Ovary (tissue), 9 donors: Measurements from ENCODE around the gene C2orf81. TPM values are rescaled to one million over a fixed set of nuclear protein-coding genes. Genes with fewer than 3 reads are reported as not detected.

Experiments
- DNase-seq, 5 donors: peaks; one replicate each; pipeline ENCODE4 v3.0.0-alpha.2; 2019 to 2020
- H3K27ac ChIP-seq, 2 donors: fragments of 200-600 bp; one replicate each; pipeline versions ENCODE4 v1.5.1 to v1.8.0; 2019 to 2022
- H3K27me3 ChIP-seq: fragments of 200-600 bp; one replicate; pipeline ENCODE4 v1.8.0; 2022
- H3K36me3 ChIP-seq: fragments of 200-600 bp; sonication (generic); one replicate; pipeline ENCODE4 v1.5.1; 2019
- H3K4me1 ChIP-seq: one replicate; pipeline ENCODE4 v1.8.1; 2013; ENCODE audit warnings: mild to moderate bottlenecking, moderate library complexity; ENCODE audit not compliant: insufficient read depth
- H3K4me3 ChIP-seq: fragments of 200-600 bp; sonication (generic); one replicate; pipeline ENCODE4 v1.5.1; 2017
- H3K9me3 ChIP-seq, 2 donors: fragments of 200-600 bp in 1 of 2; sonication (generic) in 1 of 2; one replicate each; pipeline versions ENCODE4 v1.5.1 to v1.8.1; 2013 to 2019; ENCODE audit warnings: mild to moderate bottlenecking in 1 of 2, moderate library complexity in 1 of 2
- CTCF ChIP-seq, 3 donors: fragments of 450-650 bp in 2 of 3; fragments of 200-600 bp in 1 of 3; IDR thresholded peaks; one replicate each; pipeline versions ENCODE4 v1.5.1 to v1.8.0; 2016 to 2022; ENCODE audit warnings: antibody characterized with exemption in 3 of 3, mild to moderate bottlenecking in 1 of 3
- EP300 ChIP-seq: sonication (generic); formaldehyde crosslinking; IDR thresholded peaks from one replicate; pipeline ENCODE4 v1.6.1; 2017; ENCODE audit warnings: antibody characterized with exemption
- POLR2A ChIP-seq: fragments of 450-650 bp; IDR thresholded peaks from one replicate; pipeline ENCODE4 v1.6.1; 2017; ENCODE audit warnings: antibody characterized with exemption, mild to moderate bottlenecking, moderate library complexity
- WGBS, 3 donors: extraction: QIAGEN DNeasy Blood & Tissue Kit in 1 of 3; methylation state at CpG; one replicate each; pipeline versions ENCODE4 v1.1.5 to v1.1.7; 2013 to 2017; 5-methylcytosine and 5-hydroxymethylcytosine counted together
- intact Hi-C, 4 donors: fragments of 100-400 bp; cut with DNase I; formaldehyde crosslinking; loops; one replicate each; pipeline versions ENCODE4 v1.11.0 to v1.15.1; 2022 to 2023
- polyA plus RNA-seq, 2 donors: library from polyadenylated mRNA; stranded (reverse); fragments of 200-250 nt in 1 of 2; fragments of 350-450 nt in 1 of 2; fragmentation: Illumina TruSeq in 1 of 2; extraction: RNeasy Lipid Tissue Mini Kit (QIAGEN cat#74804) in 1 of 2; gene quantifications; one replicate each; pipeline ENCODE4 v1.2.3, GENCODE V29; 2013 to 2014
- total RNA-seq, 7 donors: library from RNA; depleted of rRNA in 2 of 7; stranded (reverse); fragments of >200 nt in 2 of 7; fragmentation: NEBNext Ultra II Directional in 3 of 7; extraction: Animal tissue kit (Norgen Biotek cat#: 25700) in 3 of 7; gene quantifications; one replicate each; pipeline versions ENCODE4 v1.1.0 to v1.2.4, GENCODE V29; 2016 to 2023
- donor health status: DM: no; HTN: no; CAD: no; lungs with moderate emphysema.
- donor health status: DM: no; HTN: no; CAD: no.
- donor health status: Bipolar disorder and iron deficiency.
- donor health status: DM: yes; HTN: yes; CAD: no.
- donor health status: DM: no; HTN: no; CAD: no.
- donor health status: DM: yes; HTN: yes; CAD: no.

C2orf81 gene
- total and polyA plus RNA-seq, 9 donors: 0.85 to 9.9 (median 4.5) TPM

GRCh38 chr2:74393525-74393924 is 27.9 kb downstream of the C2orf81 start:
- intact Hi-C loops: no loop called here

GRCh38 chr2:74392449-74392743 is 29.0 kb downstream of the C2orf81 start:
- WGBS, 3 donors: 53 to 63% (median 62%) methylated on average over 13 of the region's 13 CpGs
- TF ChIP-seq POLR2A: no peak
- no peak for TF ChIP-seq CTCF (IDR thresholded peaks at IDR 0.05)
- TF ChIP-seq EP300: no peak
- no peak for DNase-seq
- Histone ChIP-seq H3K4me1 (peaks cover 15% of the 10 kb centered on the region), H3K4me3 (peak overlapping the region; percentile 89), H3K27ac (no peak overlapping the region), H3K9me3 (no peaks in the 10 kb centered on the region), H3K27me3 (no peaks in the 10 kb centered on the region), H3K36me3 (no peaks in the 10 kb centered on the region)
- intact Hi-C loops: no loop called here

More at GRCh38 chr2:74393525-74393924, 27.9 kb downstream of the C2orf81 start:
- H3K9me3 ChIP-seq: no peaks in the 10 kb centered on the region
- DNase-seq: no peak
- H3K27me3 ChIP-seq: no peaks in the 10 kb centered on the region
- 89 to 98% (median 91%) methylated on average over 1 of the region's 1 CpG for WGBS, 3 donors
- H3K4me3 ChIP-seq: no peak overlapping the region
- H3K36me3 ChIP-seq: no peaks in the 10 kb centered on the region
- peaks cover 15% of the 10 kb centered on the region for H3K4me1 ChIP-seq
- no peak for TF ChIP-seq CTCF (IDR thresholded peaks at IDR 0.05)
- no peak for TF ChIP-seq POLR2A
- no peak for TF ChIP-seq EP300
- H3K27ac ChIP-seq: no peak overlapping the region

- TF ChIP-seq CTCF (IDR thresholded peaks at IDR 0.05) (peak; percentile 84 to 96 (median 91)), POLR2A (peak; percentile 43), EP300 (no peak)
Measured at GRCh38 chr2:74391580-74392448, 29.6 kb downstream of the C2orf81 start.

GRCh38 chr2:74391209-74391579 is 30.2 kb downstream of the C2orf81 start:
- no peak for DNase-seq
- no peaks in the 10 kb centered on the region for H3K9me3 ChIP-seq
- 0 to 1% (median 1%) methylated on average over 11 of the region's 11 CpGs for WGBS, 3 donors
- peaks cover 15% of the 10 kb centered on the region for H3K4me1 ChIP-seq
- TF ChIP-seq CTCF (IDR thresholded peaks at IDR 0.05) (no peak), EP300 (no peak), POLR2A (no peak)
- peak overlapping the region; percentile 89 for H3K4me3 ChIP-seq
- no peaks in the 10 kb centered on the region for H3K27me3 ChIP-seq
- H3K36me3 ChIP-seq: no peaks in the 10 kb centered on the region
- H3K27ac ChIP-seq: peak overlapping the region; percentile 67 to 89
- intact Hi-C loops: no loop called here

More at GRCh38 chr2:74391580-74392448, 29.6 kb downstream of the C2orf81 start:
- peak; percentile 90 to 97 (median 96) for DNase-seq
- Histone ChIP-seq H3K4me1 (peaks cover 15% of the 10 kb centered on the region), H3K9me3 (no peaks in the 10 kb centered on the region), H3K27ac (peak overlapping the region; percentile 67 to 89), H3K36me3 (no peaks in the 10 kb centered on the region), H3K4me3 (peak overlapping the region; percentile 89), H3K27me3 (no peaks in the 10 kb centered on the region)
- WGBS, 3 donors: 0 to 1% (median 0%) methylated on average over 44 to 62 of the region's 62 CpGs
- intact Hi-C loops: no loop called here
